Hepatocyte (in vitro differentiated cells): ENCODE measurements around the gene GRID1.

Experiments
- EZH2phosphoT487 ChIP-seq: fragments of 200-600 bp; sonication (generic); IDR thresholded peaks from one replicate; pipeline ENCODE4 v1.6.1; 2018; ENCODE audit warnings: antibody characterized with exemption, mild to moderate bottlenecking, low read depth, moderate library complexity; ENCODE audit not compliant: unreplicated experiment, severe bottlenecking
- TF ChIP-seq, protein P1 (sequence below): fragments of 200-600 bp; sonication (generic); IDR thresholded peaks from 2 replicates; pipeline ENCODE4 v1.5.1; 2016; ENCODE audit warnings: antibody characterized with exemption, mild to moderate bottlenecking; ENCODE audit not compliant: poor library complexity

DNA sequence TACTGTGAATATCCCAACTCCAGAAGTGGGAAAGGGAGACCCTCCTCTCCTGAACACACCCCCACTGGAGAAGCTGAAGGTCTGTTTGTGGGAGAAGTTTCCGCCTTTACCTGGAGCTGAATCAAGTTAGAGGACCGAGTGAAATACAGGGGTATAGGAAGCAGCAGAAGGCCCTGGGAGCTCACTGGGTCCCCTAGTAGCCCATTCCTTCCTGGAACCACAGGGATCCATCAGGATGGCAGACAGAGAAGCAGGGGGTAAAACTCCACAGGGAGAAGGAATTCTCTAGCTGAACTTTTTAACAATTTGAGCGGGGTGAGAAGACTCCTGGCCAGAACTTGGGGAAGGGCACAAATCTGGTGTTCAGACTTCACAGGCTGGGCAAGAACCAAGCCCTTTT lies 275.8 kb downstream of the GRID1 start:
- TF ChIP-seq, protein P1, sequence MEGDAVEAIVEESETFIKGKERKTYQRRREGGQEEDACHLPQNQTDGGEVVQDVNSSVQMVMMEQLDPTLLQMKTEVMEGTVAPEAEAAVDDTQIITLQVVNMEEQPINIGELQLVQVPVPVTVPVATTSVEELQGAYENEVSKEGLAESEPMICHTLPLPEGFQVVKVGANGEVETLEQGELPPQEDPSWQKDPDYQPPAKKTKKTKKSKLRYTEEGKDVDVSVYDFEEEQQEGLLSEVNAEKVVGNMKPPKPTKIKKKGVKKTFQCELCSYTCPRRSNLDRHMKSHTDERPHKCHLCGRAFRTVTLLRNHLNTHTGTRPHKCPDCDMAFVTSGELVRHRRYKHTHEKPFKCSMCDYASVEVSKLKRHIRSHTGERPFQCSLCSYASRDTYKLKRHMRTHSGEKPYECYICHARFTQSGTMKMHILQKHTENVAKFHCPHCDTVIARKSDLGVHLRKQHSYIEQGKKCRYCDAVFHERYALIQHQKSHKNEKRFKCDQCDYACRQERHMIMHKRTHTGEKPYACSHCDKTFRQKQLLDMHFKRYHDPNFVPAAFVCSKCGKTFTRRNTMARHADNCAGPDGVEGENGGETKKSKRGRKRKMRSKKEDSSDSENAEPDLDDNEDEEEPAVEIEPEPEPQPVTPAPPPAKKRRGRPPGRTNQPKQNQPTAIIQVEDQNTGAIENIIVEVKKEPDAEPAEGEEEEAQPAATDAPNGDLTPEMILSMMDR, result no peak
- TF ChIP-seq EZH2phosphoT487, result no peak
